ENCODE measurements around the gene PALLD.

Gene PALLD

DNA sequence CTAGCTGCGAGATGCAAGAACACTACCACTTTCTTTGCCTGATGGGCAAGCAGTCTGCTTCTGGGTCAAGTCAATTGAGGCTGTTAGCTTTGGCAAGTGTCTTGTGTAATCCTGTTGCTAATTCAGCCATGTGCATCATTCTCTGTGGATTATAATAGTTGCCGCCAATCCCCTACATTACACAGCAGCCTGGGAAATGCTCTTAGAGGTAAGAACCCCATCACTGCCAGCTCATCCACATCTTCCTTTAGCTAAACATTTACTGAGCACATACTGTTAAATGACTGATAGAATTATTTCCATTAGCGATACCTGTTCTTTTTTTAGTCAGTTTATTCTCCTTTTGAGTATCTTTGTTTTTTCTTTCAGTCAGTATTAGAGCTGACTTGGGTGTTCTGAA lies 397.0 kb downstream of the PALLD start:
- DNase-seq (ENCODE audit: insufficient read length, low spot score) (no peak), FAIRE-seq (peak; percentile 53)
- TF ChIP-seq, protein P1, sequence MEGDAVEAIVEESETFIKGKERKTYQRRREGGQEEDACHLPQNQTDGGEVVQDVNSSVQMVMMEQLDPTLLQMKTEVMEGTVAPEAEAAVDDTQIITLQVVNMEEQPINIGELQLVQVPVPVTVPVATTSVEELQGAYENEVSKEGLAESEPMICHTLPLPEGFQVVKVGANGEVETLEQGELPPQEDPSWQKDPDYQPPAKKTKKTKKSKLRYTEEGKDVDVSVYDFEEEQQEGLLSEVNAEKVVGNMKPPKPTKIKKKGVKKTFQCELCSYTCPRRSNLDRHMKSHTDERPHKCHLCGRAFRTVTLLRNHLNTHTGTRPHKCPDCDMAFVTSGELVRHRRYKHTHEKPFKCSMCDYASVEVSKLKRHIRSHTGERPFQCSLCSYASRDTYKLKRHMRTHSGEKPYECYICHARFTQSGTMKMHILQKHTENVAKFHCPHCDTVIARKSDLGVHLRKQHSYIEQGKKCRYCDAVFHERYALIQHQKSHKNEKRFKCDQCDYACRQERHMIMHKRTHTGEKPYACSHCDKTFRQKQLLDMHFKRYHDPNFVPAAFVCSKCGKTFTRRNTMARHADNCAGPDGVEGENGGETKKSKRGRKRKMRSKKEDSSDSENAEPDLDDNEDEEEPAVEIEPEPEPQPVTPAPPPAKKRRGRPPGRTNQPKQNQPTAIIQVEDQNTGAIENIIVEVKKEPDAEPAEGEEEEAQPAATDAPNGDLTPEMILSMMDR (IDR thresholded peaks at IDR 0.05; ENCODE audit: insufficient read depth, missing control alignments), result no peak

DNA sequence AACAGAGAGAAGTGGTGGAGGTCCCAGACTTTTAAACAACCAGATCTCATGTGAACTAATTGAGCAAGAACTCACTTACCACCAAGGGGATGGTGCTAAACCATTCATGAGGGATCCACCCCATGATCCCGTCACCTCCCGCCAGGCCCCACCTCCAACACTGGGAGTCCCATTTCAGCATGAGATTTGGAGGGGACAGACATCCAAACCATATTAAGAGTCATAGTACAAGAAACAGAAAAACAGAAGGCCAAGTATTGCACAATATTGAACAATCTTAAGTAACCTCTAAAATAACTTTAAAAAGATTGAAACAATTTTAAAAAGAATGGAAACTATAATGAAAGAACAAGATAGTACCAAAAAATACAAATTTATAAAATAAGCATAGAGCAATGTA lies 403.2 kb downstream of the PALLD start:
- TF ChIP-seq, protein P1 (IDR thresholded peaks at IDR 0.05; ENCODE audit: insufficient read depth, missing control alignments), result no peak
- DNase-seq (ENCODE audit: insufficient read length, low spot score) (no peak), FAIRE-seq (no peak)

DNA sequence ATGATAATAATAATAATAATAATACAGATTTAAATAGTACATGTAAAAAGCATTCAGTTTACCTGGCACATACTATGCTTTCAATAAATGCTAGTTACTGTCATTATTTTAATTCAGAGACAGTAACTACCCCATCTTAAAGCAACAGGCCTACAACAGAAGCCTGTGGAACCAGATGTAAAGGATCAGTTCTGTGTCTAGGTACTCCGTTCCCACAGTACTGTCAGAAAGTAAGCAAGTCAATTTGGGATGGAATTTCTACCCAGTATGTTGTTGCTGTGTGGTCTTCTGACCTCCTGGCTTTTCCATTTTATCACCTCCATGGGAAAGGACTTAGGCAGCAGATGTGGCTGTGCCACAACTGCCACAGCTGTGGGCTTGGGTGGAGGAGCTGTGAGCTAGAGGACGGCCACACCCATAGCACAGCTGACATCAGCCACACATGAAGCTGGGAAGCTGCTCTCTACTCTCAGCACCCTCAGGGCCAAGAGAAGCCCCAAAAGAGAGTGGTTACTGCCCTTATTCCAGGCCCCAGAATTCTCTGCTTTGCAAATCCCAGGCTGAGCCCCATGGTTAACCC lies 410.4 kb downstream of the PALLD start:
- TF ChIP-seq, protein P1 (IDR thresholded peaks at IDR 0.05; ENCODE audit: insufficient read depth, missing control alignments), result no peak
- no peak for FAIRE-seq
- no peak for DNase-seq (ENCODE audit: insufficient read length, low spot score)

DNA sequence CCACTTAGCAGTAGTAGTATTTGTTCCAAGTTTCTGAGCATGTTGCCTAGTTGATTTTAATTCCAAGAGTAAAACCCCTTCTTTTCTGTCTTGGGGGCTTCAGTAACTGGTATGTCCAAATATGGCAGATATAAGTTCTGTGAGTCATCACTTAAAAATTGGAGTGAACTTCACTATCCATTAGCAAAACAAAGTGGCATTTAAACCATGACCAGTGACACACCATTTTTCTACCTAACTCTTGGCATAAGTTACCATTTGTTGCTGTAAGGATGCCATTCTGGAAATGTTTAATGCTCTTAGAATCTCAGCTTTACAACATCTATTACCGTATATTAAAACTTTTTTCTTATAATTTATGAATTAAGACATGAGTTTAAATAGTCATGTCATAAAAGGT lies 411.2 kb downstream of the PALLD start:
- TF ChIP-seq, protein P1 (IDR thresholded peaks at IDR 0.05; ENCODE audit: insufficient read depth, missing control alignments), result no peak
- no peak for DNase-seq (ENCODE audit: insufficient read length, low spot score)
- no peak for FAIRE-seq

DNA sequence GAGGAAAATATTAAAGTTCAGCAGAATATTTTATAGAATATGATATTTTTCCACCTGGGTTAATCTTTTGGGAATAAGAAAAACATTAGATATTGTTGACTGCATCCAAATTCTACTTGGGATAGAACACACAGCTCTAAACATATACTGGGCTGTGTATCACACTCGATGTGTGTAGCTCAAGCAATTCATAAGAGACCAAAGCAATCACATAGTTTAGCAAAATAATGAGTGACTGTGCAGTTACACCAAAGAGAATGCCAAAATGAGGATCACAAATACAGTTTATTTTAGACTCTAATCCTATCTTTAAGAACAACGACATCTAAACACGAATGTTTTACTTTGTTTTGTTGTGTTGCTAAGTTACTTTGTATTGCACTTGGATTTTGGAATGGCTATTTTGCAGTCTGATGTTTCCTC lies 412.0 kb downstream of the PALLD start:
- no peak for DNase-seq (ENCODE audit: insufficient read length, low spot score)
- TF ChIP-seq, protein P1 (IDR thresholded peaks at IDR 0.05; ENCODE audit: insufficient read depth, missing control alignments), result no peak
- no peak for FAIRE-seq

DNA sequence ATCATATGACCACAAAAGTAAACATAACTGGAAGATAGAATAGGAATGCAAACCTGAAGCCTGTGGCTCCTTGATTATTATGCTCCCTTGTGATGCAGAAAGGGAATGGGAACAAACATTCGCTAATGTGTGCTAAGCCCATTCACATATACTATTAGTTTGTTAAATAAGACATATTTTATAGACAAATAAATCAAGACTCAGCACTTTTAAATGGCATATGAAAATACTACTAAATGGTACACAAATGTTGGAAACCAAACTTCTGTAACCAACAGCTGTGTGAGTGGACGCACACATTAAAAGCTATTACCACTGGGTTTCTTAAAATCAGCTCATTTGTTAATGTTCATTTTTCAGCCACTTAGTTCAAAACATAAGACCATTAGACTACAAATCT lies 417.2 kb downstream of the PALLD start:
- DNase-seq (ENCODE audit: insufficient read length, low spot score) (no peak), FAIRE-seq (no peak)
- TF ChIP-seq, protein P1 (IDR thresholded peaks at IDR 0.05; ENCODE audit: insufficient read depth, missing control alignments), result no peak

DNA sequence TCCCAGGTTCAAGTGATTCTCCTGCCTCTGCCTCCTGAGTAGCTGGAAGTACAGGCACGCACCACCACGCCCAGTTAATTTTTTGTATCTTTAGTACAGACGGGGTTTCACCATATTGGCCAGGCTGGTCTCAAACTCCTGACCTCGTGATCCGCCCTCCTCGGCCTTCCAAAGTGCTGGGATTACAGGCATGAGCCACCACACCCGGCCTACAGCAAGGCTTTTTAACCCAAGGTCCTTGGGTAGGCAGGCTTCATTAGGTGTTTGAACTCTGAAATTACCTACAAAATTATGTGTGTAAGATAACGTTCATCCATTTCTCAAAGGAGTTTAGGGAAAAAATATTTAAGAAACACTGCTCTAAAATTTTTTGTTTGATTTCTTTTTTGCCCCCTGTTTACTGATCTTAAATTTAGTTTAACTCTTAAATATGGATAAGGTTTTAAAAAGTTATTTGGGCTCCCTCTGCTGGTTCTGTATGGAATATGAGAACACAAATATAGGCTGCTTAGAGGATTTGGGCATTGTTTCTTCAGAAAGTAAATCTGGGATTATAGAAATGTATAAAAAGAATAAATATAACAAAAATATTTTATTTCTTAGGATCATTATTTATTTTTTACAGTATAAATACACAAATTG lies 420.4 kb downstream of the PALLD start:
- FAIRE-seq (no peak), DNase-seq (ENCODE audit: insufficient read length, low spot score) (no peak)
- TF ChIP-seq, protein P1 (IDR thresholded peaks at IDR 0.05; ENCODE audit: insufficient read depth, missing control alignments), result peak; percentile 71

All from D721Med (cell line).